ENCODE results near the gene EPB41L4A.
"Not testable (repeated sequence)": the region's sequence is repeated elsewhere in the genome, so short reads cannot be mapped to it uniquely, and the experiment has no call there.

The EPB41L4A gene

GRCh38 chr5:112419164-112419985, at the start of gene EPB41L4A:
Gene EPB41L4A (minus strand): TSS chr5:112419277. CDS start chr5:112419039, 238 bp downstream.
- Histone ChIP-seq H3K4me1 (peaks cover 4% of the 10 kb centered on the region), H3K4me2 (ENCODE audit: low read length) (peak within 1 kb of the TSS; percentile 75), H3K9ac (peak within 1 kb of the TSS; percentile 71), H3K36me3 (ENCODE audit: control insufficient read depth, insufficient read depth, low read length) (no peaks in the 10 kb centered on the region), H2AFZ (peak within 1 kb of the TSS; percentile 96), H3K79me2 (peaks cover 28% of the 10 kb centered on the region), H3K4me3 (ENCODE audit: low read depth, low read length) (peak within 1 kb of the TSS; percentile 91), H3K27me3 (ENCODE audit: control insufficient read depth, insufficient read depth, low read length) (no peaks in the 10 kb centered on the region), H3K27ac (peak within 1 kb of the TSS; percentile 88), H3K9me3 (ENCODE audit: control insufficient read depth, low read length) (no peaks in the 10 kb centered on the region)
- no peak for TF ChIP-seq CTCF (IDR thresholded peaks at IDR 0.05)

- Histone ChIP-seq H3K9me3 (ENCODE audit: control insufficient read depth, low read length) (no peaks in the 10 kb centered on the region), H3K27ac (no peak overlapping the region), H3K9ac (no peak overlapping the region), H3K27me3 (ENCODE audit: control insufficient read depth, insufficient read depth, low read length) (no peaks in the 10 kb centered on the region), H3K4me3 (ENCODE audit: low read depth, low read length) (no peak overlapping the region), H3K79me2 (no peaks in the 10 kb centered on the region), H3K4me2 (ENCODE audit: low read length) (no peak overlapping the region), H2AFZ (no peak overlapping the region), H3K36me3 (ENCODE audit: control insufficient read depth, insufficient read depth, low read length) (no peaks in the 10 kb centered on the region), H3K4me1 (no peaks in the 10 kb centered on the region)
- TF ChIP-seq CTCF (IDR thresholded peaks at IDR 0.05) = no peak
These were observed 48.4 kb upstream of the EPB41L4A start for GRCh38 chr5:112467485-112467884.

- not testable (repeated sequence) for H3K4me1 ChIP-seq; H3K79me2 ChIP-seq; H2AFZ ChIP-seq; H3K9me3 ChIP-seq (ENCODE audit: control insufficient read depth, low read length); H3K4me3 ChIP-seq (ENCODE audit: low read depth, low read length); H3K9ac ChIP-seq; H3K27me3 ChIP-seq (ENCODE audit: control insufficient read depth, insufficient read depth, low read length); H3K36me3 ChIP-seq (ENCODE audit: control insufficient read depth, insufficient read depth, low read length); H3K27ac ChIP-seq; H3K4me2 ChIP-seq (ENCODE audit: low read length)
These were observed 47.2 kb upstream of the EPB41L4A start for GRCh38 chr5:112466261-112466660.

GRCh38 chr5:112447187-112447760, 28.2 kb upstream of the EPB41L4A start:
- H3K79me2 ChIP-seq; H3K9ac ChIP-seq; H3K36me3 ChIP-seq (ENCODE audit: control insufficient read depth, insufficient read depth, low read length); H3K27ac ChIP-seq; H3K4me3 ChIP-seq (ENCODE audit: low read depth, low read length); H3K27me3 ChIP-seq (ENCODE audit: control insufficient read depth, insufficient read depth, low read length); H3K4me1 ChIP-seq; H3K9me3 ChIP-seq (ENCODE audit: control insufficient read depth, low read length); H2AFZ ChIP-seq; H3K4me2 ChIP-seq (ENCODE audit: low read length): not testable (repeated sequence)

- Histone ChIP-seq H3K36me3 (ENCODE audit: control insufficient read depth, insufficient read depth, low read length) (no peaks in the 10 kb centered on the region), H3K9ac (no peak overlapping the region), H3K4me2 (ENCODE audit: low read length) (no peak overlapping the region), H3K4me1 (no peaks in the 10 kb centered on the region), H3K79me2 (no peaks in the 10 kb centered on the region), H3K27me3 (ENCODE audit: control insufficient read depth, insufficient read depth, low read length) (no peaks in the 10 kb centered on the region), H3K4me3 (ENCODE audit: low read depth, low read length) (no peak overlapping the region), H3K27ac (no peak overlapping the region), H2AFZ (no peak overlapping the region), H3K9me3 (ENCODE audit: control insufficient read depth, low read length) (no peaks in the 10 kb centered on the region)
- no peak for TF ChIP-seq CTCF (IDR thresholded peaks at IDR 0.05)
These were observed 26.7 kb upstream of the EPB41L4A start for GRCh38 chr5:112445626-112446350.

GRCh38 chr5:112443932-112444331, 24.9 kb upstream of the EPB41L4A start:
- not testable (repeated sequence) for H3K9ac ChIP-seq; H3K9me3 ChIP-seq (ENCODE audit: control insufficient read depth, low read length); H3K27ac ChIP-seq; H3K4me1 ChIP-seq; H3K4me2 ChIP-seq (ENCODE audit: low read length); H2AFZ ChIP-seq; H3K36me3 ChIP-seq (ENCODE audit: control insufficient read depth, insufficient read depth, low read length); H3K79me2 ChIP-seq; H3K4me3 ChIP-seq (ENCODE audit: low read depth, low read length); H3K27me3 ChIP-seq (ENCODE audit: control insufficient read depth, insufficient read depth, low read length)

All from parathyroid adenoma (tissue), 2 donors.